GM10847 (cell line): ENCODE measurements around the gene APBB2.

ENCODE experiments used
- POLR2A ChIP-seq: IDR thresholded peaks from 2 replicates; pipeline ENCODE4 v1.6.1; 2011; ENCODE audit not compliant: insufficient read length; ENCODE audit errors: extremely low read depth

APBB2 gene

GRCh38 chr4:41122309-41122708 lies 92.0 kb downstream of the APBB2 start:
- TF ChIP-seq POLR2A, result no peak

- no peak for TF ChIP-seq POLR2A
These were observed 92.4 kb downstream of the APBB2 start for GRCh38 chr4:41121906-41122305.

GRCh38 chr4:41120297-41121217 lies 93.8 kb downstream of the APBB2 start:
- no peak for TF ChIP-seq POLR2A

- no peak for TF ChIP-seq POLR2A
These were observed 94.5 kb downstream of the APBB2 start for GRCh38 chr4:41119867-41120295.

- TF ChIP-seq POLR2A, result no peak
These were observed 102.6 kb downstream of the APBB2 start for GRCh38 chr4:41111791-41112190.

DNA sequence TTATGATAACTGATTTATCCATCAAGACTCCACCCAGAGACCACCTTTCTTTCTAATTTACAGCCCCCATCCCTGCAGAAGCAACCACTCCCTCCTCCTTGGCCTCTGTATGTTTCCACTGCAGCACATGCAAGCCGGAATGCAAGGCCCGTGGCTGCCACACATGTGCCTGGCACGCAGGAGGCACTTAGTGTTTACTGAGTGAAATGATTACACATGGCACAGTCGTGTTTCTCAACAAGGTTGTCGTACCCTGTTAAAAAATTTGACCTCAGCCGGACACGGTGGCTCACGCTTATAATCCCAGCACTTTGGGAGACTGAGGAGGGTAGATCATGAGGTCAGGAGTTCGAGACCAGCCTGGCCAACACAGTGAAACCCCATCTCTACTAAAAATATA lies 104.3 kb downstream of the APBB2 start:
- TF ChIP-seq POLR2A, result no peak

DNA sequence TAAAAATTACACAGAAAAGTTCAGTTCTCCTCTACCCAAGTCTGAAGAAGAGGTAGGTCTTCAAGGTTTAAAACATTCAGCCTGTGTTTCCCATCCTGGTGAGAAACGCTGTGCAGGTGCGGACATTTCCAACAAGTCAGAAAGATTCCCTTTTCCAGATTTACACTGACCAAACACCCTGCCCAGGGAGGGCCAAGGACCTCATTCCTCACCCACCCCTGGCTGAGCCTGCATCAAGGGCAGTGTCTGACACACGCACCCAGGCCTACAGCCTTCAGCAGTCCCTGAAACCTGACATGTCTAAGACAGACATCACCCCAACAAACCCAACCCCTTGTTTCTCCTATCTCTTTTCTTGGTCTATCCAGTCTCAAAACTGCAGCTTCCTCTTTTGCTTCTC lies 105.9 kb downstream of the APBB2 start:
- no peak for TF ChIP-seq POLR2A

DNA sequence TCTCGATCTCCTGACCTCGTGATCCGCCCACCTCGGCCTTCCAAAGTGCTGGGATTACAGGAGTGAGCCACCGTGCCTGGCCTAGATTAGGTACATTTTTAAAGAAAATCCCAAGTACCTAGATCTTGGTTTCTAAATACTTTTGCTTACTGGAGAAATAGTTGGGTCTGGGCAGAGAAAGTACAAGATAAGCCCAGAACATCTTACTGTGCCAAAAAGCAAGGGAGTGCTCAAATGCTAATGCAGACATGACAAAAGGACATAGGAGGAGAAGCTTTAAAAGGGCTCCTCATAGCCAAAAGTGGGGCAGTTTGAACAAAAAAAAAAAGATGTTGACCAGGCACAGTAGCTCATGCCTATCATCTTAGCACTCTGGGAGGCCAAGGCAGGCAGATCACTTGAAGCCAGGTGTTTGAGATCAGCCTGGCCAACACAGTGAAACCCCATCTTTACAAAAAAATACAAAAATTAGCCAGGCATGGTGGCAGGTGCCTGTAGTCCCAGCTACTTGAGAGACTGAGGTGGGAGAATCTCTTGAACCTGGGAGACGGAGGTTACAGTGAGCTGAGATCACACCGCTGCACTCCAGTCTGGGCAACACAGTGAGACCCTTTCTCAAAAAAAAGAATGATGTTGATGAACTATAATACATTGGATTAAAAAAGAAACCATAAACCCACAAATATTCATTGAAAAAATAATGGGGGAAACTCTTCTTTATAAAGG lies 107.5 kb downstream of the APBB2 start:
- no peak for TF ChIP-seq POLR2A

GRCh38 chr4:41106081-41106480 lies 108.3 kb downstream of the APBB2 start:
- TF ChIP-seq POLR2A, result no peak

DNA sequence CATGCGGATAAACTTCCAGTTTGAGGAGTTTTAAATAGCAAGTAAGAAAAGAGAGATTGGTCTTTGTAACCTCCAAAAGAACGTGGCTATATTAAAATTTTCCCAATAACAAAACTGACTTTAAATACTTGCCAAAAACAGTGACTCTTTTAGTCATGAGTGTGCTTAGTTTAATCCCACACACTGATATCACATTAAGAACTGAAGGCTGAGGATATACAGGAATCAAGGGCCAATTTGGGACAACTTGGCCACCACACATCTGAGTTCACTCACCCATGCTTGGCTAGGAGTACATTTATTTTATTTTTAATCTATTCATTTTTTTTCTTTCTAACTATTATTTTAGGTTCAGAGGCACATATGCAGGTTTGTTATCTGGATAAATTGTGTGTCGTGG lies 110.2 kb downstream of the APBB2 start:
- no peak for TF ChIP-seq POLR2A

- TF ChIP-seq POLR2A, result no peak
These were observed 110.7 kb downstream of the APBB2 start for GRCh38 chr4:41103657-41104056.

GRCh38 chr4:41102414-41103092 lies 111.8 kb downstream of the APBB2 start:
- no peak for TF ChIP-seq POLR2A

- no peak for TF ChIP-seq POLR2A
These were observed 116.0 kb downstream of the APBB2 start for GRCh38 chr4:41098093-41099048.

- no peak for TF ChIP-seq POLR2A
These were observed 118.4 kb downstream of the APBB2 start for GRCh38 chr4:41095973-41096372.

DNA sequence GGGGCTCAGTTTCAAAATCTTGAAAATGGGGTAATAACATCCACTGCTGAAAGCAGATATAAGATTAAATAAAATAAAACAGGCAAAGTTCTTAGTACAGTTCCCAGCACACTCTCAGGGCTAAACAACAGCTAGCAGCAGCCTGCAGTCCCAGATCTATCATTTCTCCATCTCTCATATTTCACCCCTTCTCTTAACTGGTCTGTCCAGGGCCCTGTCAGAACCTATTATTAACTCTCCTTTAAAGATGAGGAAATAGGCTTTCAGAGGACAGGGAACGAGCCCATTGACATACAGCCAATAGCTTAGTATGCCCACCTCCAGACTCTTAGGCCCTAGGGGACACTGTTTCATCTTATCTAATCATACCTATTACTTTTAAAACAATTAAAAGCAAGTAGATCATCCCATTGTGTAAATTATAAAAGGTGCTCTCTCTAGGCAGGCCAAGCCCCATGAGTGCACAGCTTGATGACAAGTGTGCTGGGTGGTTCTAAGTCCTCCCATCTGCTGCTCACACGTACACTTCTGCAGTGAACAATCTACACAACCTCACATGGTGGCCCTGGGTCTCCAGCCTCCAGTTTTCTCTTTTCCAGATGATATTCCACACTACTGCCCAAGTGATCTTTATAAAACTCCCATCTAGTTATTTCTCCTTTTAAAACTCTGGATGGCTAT lies 119.0 kb downstream of the APBB2 start:
- TF ChIP-seq POLR2A, result no peak

GRCh38 chr4:41092128-41092527 lies 122.2 kb downstream of the APBB2 start:
- no peak for TF ChIP-seq POLR2A
